ENCODE measurements around the gene CCDC152.
"Not testable (repeated sequence)": the region's sequence is repeated elsewhere in the genome, so short reads cannot be mapped to it uniquely, and the experiment has no call there.

CCDC152 gene

DNA sequence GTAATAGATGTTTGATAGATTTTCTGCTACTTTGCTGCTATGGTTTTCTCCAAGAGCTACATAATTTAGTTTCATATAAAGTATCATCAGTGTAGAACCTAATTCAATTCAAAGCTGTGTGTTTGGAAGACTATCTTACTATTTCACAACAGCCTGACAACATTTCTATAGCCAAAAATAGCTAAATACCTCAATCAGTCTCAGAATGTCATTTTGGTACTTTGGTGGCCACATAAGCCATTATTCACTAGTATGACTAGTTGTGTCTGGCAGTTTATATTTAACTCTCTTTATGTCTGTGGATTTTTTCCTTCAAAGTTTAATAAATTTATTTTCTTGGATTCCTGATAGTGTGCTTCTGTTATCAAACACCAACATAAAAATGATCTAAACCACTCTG lies 35.1 kb upstream of the CCDC152 start:
- H3K4me3 Mint-ChIP-seq: no peak overlapping the region
- TF ChIP-seq, protein P1, sequence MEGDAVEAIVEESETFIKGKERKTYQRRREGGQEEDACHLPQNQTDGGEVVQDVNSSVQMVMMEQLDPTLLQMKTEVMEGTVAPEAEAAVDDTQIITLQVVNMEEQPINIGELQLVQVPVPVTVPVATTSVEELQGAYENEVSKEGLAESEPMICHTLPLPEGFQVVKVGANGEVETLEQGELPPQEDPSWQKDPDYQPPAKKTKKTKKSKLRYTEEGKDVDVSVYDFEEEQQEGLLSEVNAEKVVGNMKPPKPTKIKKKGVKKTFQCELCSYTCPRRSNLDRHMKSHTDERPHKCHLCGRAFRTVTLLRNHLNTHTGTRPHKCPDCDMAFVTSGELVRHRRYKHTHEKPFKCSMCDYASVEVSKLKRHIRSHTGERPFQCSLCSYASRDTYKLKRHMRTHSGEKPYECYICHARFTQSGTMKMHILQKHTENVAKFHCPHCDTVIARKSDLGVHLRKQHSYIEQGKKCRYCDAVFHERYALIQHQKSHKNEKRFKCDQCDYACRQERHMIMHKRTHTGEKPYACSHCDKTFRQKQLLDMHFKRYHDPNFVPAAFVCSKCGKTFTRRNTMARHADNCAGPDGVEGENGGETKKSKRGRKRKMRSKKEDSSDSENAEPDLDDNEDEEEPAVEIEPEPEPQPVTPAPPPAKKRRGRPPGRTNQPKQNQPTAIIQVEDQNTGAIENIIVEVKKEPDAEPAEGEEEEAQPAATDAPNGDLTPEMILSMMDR (IDR thresholded peaks at IDR 0.05; ENCODE audit: unreplicated experiment in 3 of 3): no peak
- peaks cover 5% of the 10 kb centered on the region for H3K36me3 Mint-ChIP-seq (ENCODE audit: low read depth)
- H3K27me3 Mint-ChIP-seq (ENCODE audit: low read depth): no peaks in the 10 kb centered on the region
- H3K27ac Mint-ChIP-seq: no peak overlapping the region
- H3K9me3 Mint-ChIP-seq: no peaks in the 10 kb centered on the region
- no peaks in the 10 kb centered on the region for H3K4me1 Mint-ChIP-seq

DNA sequence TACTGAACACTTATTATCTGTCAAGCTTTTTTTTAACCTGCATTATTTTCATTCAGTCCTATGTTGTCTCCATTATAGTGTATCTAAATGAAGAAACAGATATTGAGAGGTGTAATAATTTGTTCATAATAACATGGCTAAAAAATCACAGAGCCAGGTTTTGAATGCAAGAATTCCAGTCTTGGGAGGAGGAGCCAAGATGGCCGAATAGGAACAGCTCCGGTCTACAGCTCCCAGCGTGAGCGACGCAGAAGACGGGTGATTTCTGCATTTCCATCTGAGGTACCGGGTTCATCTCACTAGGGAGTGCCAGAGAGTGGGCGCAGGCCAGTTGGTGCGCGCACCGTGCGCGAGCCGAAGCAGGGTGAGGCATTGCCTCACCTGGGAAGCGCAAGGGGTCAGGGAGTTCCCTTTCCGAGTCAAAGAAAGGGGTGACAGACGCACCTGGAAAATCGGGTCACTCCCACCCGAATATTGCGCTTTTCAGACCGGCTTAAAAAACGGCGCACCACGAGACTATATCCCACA lies 22.0 kb upstream of the CCDC152 start:
- not testable (repeated sequence) for H3K4me1 Mint-ChIP-seq; H3K36me3 Mint-ChIP-seq (ENCODE audit: low read depth); H3K27ac Mint-ChIP-seq; H3K9me3 Mint-ChIP-seq; H3K27me3 Mint-ChIP-seq (ENCODE audit: low read depth); H3K4me3 Mint-ChIP-seq

DNA sequence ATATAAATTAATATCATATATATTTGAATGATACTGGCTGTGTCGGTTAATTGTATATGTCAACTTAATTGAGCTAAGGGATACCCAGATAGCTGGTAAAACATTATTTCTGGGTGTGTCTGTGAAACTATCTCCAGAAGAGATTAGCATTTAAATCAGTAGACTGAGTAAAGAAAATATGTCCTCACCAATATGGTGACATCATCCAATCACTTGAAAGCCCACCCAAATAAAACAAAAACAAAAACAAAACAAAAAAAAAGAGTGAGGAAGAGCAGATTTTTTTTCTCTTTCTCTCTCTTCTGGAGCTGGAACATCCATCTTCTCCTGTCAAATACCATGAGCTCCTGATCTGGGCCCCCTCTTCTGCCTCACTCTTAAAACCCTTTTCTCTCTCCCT lies 15.7 kb upstream of the CCDC152 start:
- Mint-ChIP-seq H3K9me3 (peaks cover 9% of the 10 kb centered on the region), H3K36me3 (ENCODE audit: low read depth) (no peaks in the 10 kb centered on the region), H3K4me1 (no peaks in the 10 kb centered on the region), H3K27me3 (ENCODE audit: low read depth) (no peaks in the 10 kb centered on the region), H3K27ac (no peak overlapping the region), H3K4me3 (no peak overlapping the region)
- TF ChIP-seq, protein P1 (IDR thresholded peaks at IDR 0.05; ENCODE audit: unreplicated experiment in 3 of 3): no peak

DNA sequence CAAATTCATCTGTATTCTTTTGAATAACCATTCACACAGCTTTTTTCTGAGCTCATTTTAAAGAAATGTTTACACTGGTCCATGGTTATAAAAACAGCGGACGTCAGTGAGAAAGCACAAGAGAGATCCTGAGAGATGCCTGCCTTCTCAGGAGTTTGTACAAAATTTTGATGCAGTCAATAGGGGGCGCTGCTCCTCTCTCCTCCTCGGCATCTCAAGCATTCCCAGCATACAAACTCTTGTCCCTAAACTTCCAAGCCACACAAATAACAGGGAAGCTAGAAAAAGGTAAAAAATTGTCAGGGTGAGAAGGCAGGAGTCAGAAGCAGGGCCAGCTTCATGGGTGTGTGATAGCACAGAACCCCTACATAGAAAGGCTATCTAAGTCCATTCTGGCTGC lies 11.2 kb upstream of the CCDC152 start:
- no peak overlapping the region for H3K27ac Mint-ChIP-seq
- H3K4me1 Mint-ChIP-seq: no peaks in the 10 kb centered on the region
- H3K4me3 Mint-ChIP-seq: no peak overlapping the region
- no peaks in the 10 kb centered on the region for H3K27me3 Mint-ChIP-seq (ENCODE audit: low read depth)
- no peaks in the 10 kb centered on the region for H3K36me3 Mint-ChIP-seq (ENCODE audit: low read depth)
- TF ChIP-seq, protein P1 (IDR thresholded peaks at IDR 0.05; ENCODE audit: unreplicated experiment in 3 of 3): no peak
- peaks cover 6% of the 10 kb centered on the region for H3K9me3 Mint-ChIP-seq

DNA sequence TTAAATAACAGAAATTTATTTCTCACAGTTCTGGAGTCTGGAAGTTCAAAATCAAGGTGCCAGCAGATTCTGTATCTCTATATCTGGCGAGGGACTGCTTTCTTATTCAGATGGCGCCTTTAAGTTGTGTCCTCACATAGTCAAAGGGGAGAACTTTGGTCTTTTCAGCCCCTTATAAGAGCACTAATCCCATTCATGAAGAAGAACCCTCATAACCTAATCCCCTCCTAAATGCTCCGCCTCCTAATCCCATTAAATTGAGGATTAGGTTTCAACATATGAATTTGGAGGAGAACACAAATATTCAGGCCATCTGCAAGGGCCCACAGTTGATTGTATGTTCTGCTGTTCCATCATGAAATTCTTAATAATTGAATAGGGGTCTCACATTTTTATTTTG lies 10.8 kb upstream of the CCDC152 start:
- TF ChIP-seq, protein P1 (IDR thresholded peaks at IDR 0.05; ENCODE audit: unreplicated experiment in 3 of 3): no peak
- Mint-ChIP-seq H3K4me3 (no peak overlapping the region), H3K9me3 (peaks cover 6% of the 10 kb centered on the region), H3K36me3 (ENCODE audit: low read depth) (no peaks in the 10 kb centered on the region), H3K27me3 (ENCODE audit: low read depth) (no peaks in the 10 kb centered on the region), H3K27ac (no peak overlapping the region), H3K4me1 (no peaks in the 10 kb centered on the region)

DNA sequence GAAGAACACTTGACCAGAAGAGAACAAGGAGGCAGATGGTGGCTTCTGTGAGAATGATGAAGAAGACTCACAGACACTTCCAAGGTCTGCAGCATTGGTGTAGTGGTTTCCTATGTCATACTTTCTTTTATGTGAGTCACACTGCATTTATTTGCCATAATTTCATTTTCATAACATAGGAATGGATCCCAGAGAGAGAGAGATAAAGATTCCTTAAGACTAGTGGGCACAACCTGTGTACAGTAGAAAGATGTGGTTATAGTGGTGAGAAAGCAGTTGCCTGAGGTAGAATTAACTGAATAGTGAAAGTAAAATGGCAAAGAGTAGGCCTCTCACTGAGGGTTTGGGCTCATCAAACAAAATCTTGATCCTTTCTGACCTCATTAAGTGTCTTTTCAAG lies 7.6 kb upstream of the CCDC152 start:
- no peak overlapping the region for H3K27ac Mint-ChIP-seq
- TF ChIP-seq, protein P1 (IDR thresholded peaks at IDR 0.05; ENCODE audit: unreplicated experiment in 3 of 3): no peak
- H3K4me3 Mint-ChIP-seq: no peak overlapping the region
- H3K4me1 Mint-ChIP-seq: no peaks in the 10 kb centered on the region
- no peaks in the 10 kb centered on the region for H3K9me3 Mint-ChIP-seq
- no peaks in the 10 kb centered on the region for H3K36me3 Mint-ChIP-seq (ENCODE audit: low read depth)
- H3K27me3 Mint-ChIP-seq (ENCODE audit: low read depth): no peaks in the 10 kb centered on the region
